ENCODE results near the gene ZBTB42.

GRCh38 chr14:104843442-104844305 is 42.8 kb downstream of the ZBTB42 start:
- no peak for TF ChIP-seq CTCF (IDR thresholded peaks at IDR 0.05; ENCODE audit: extremely low read depth in 1 of 2, insufficient read depth in 1 of 2, low read depth in 1 of 2, low read length in 2 of 2)
- TF ChIP-seq POLR2AphosphoS5 (IDR thresholded peaks at IDR 0.05; ENCODE audit: insufficient read depth, low read depth, low read length): no peak
- no peak for TF ChIP-seq MYC (IDR thresholded peaks at IDR 0.05; ENCODE audit: low read depth, low read length)
- TF ChIP-seq POLR2A (IDR thresholded peaks at IDR 0.05; ENCODE audit: low read depth, low read length): no peak
